GM13977 (cell line): ENCODE measurements around the gene PREX1.

ENCODE experiments used
- DNase-seq: peaks from one replicate; pipeline ENCODE4 v3.0.0; 2012; ENCODE audit warnings: low spot score
- in situ Hi-C: fragments of 300-500 bp; cut with MboI; formaldehyde crosslinking; loops from one replicate; pipeline ENCODE4 v1.12.0; 2022; ENCODE audit warnings: low sequenced_read_pairs, low pct_unique_long_range_greater_than_20kb, mixed read lengths, inconsistent platforms; ENCODE audit not compliant: unreplicated experiment
- TF ChIP-seq, protein P1 (sequence below): IDR thresholded peaks from 2 replicates; pipeline ENCODE4 v1.5.1; 2012; ENCODE audit warnings: mild to moderate bottlenecking, control low read depth; ENCODE audit not compliant: insufficient read depth; ENCODE audit errors: extremely low read depth, missing control alignments

PREX1 gene

DNA sequence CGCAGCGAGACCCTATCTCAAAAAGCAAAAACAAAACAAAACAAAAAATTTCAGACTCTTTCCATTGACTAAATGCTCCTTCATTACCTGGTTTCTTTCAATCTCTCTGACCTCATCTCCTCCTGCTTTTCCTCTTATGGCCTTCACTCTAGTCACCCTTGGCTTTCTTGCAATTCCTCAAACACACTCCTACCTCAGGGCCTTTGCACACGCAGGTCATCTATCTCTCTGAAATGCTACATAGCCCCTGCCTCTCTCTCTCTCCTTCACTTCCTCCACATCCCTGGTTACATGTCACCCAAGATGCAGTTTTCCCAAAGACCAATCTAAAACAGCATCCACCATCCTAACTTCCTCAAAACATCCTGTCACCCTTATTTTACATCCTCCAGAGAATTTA lies 96.8 kb downstream of the PREX1 start:
- TF ChIP-seq, protein P1, sequence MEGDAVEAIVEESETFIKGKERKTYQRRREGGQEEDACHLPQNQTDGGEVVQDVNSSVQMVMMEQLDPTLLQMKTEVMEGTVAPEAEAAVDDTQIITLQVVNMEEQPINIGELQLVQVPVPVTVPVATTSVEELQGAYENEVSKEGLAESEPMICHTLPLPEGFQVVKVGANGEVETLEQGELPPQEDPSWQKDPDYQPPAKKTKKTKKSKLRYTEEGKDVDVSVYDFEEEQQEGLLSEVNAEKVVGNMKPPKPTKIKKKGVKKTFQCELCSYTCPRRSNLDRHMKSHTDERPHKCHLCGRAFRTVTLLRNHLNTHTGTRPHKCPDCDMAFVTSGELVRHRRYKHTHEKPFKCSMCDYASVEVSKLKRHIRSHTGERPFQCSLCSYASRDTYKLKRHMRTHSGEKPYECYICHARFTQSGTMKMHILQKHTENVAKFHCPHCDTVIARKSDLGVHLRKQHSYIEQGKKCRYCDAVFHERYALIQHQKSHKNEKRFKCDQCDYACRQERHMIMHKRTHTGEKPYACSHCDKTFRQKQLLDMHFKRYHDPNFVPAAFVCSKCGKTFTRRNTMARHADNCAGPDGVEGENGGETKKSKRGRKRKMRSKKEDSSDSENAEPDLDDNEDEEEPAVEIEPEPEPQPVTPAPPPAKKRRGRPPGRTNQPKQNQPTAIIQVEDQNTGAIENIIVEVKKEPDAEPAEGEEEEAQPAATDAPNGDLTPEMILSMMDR = no peak
- no peak for DNase-seq
- in situ Hi-C loops = no loop called here

DNA sequence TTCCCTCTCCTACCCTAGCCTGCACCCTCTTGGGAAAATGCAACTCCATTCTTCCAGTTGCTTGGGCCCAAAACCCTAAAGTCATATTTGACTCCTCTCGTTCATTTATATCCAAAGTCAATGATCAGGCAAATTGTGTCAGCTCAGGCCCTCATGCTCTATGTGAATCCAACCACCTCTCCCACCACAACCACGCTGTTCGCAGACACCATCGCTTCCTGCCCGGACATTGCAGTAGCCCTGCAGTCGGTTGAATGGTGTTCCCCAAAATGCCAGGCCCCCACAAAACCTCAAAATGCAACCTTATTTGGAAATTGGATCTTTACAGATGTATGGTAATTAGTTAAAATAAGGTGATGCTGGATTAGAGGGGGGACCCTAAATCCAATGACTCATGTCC lies 98.3 kb downstream of the PREX1 start:
- TF ChIP-seq, protein P1 = no peak
- DNase-seq = no peak
- in situ Hi-C loops = no loop called here

DNA sequence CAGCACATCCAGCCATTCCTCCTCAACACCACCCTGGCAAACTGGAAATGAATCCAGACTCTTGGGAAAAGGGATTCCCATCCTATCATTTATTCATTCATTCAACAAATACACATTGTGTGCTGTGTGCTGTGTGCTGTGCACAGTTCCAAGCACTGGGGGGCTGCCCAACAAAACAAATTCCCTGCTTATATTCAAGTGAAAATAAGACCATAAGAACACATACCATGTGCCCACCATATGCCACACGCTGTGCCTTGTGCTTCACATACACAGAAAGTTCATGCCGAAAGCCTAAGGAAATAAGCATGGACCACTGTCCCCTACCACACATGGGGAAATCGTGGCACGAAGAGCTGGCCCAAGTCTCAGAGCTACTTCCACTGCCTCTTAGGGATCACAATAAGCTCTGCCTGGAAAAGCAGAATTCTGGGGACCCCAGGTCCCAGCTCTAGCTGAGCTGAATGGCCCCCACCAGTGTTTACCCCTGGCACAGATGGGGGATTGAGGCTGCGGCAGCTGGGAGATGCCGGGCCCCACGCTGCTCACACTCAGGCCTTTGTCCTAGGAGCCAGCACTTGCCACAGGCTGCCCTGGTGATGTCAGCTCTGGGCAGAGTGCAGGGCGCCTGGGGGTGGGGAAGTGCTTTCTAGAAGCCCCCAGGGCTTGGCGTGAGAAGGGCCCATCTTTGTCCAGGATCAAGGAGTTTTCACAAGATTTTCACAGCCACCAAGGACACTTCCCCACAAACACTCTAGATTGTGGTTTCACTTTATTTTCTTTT lies 99.6 kb downstream of the PREX1 start:
- no peak for DNase-seq
- TF ChIP-seq, protein P1 = peak; percentile 11
- in situ Hi-C loops = no loop called here

GRCh38 chr20:48727226-48727625 lies 100.6 kb downstream of the PREX1 start:
- TF ChIP-seq, protein P1 = no peak
- in situ Hi-C loops = no loop called here

GRCh38 chr20:48725555-48725991 lies 102.2 kb downstream of the PREX1 start:
- no peak for DNase-seq
- in situ Hi-C loops = no loop called here
- TF ChIP-seq, protein P1 = no peak

More at GRCh38 chr20:48727226-48727625, 100.6 kb downstream of the PREX1 start:
- no peak for DNase-seq

DNA sequence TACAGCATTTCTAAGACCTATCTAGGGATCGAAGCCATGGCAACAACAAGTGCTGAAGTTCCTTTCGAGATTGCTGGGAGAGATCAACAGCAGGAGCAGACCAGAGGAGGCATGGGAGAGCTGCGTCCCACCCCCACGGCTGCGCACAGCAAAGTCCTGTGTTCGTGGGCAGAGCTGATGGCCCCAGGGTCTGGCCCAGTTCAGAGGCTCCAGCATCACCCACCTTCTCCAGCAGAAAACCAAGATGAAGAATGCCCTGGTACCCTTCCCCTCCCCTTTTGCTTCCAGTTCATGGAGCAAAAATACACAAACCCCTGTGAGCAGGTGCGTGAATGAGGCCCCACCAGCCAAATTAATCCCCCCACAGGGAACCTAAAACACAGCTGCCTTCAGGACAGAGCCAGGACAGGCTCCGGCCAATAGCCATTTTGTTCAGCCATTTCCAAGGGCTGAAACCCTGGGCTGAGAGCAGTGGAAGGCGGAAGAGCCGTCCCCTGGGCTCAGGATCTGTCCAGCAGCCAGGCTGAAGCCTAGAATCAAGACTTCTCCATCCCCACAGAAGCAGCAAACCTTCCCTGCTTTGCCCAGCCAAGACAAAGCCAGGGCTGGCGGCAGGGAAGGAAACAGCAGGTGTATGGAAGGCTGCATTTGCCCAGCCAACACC lies 102.8 kb downstream of the PREX1 start:
- no peak for DNase-seq
- TF ChIP-seq, protein P1 = no peak
- in situ Hi-C loops = no loop called here
